Endothelial cell of umbilical vein (primary cell): Measurements from ENCODE around the gene SFTPD. TPM values are rescaled to one million over a fixed set of nuclear protein-coding genes. Genes with fewer than 3 reads are reported as not detected.

Experiments used
- BruUV-seq: library from RNA; stranded (reverse); fragments of 400-500 nt; replicated peaks from 2 replicates; lab custom pipeline; 2021; lab: Mats Ljungman, UMichigan
- CTCF ChIA-PET: fragments of 300-600, 350-600 bp; sonication (Branson Sonifier 250); formaldehyde crosslinking; loops from one replicate; lab custom pipeline; 2021; ENCODE audit warnings: antibody characterized with exemption, inconsistent platforms; lab: Charles Lee
- POLR2A ChIA-PET: fragments of 300-600, 350-600 bp; sonication (Branson Sonifier 250); formaldehyde crosslinking; loops from one replicate; lab custom pipeline; 2021; ENCODE audit warnings: antibody characterized with exemption, inconsistent platforms; lab: Charles Lee
- DNase-seq: peaks from one replicate; pipeline ENCODE4 v3.0.0-alpha.2; 2011; ENCODE audit warnings: low read depth, low spot score
- FAIRE-seq: peaks from 2 replicates; lab custom pipeline; 2011; peaks lifted over from hg19 to GRCh38; lab: Jason Lieb, UNC
- H2AFZ ChIP-seq: 2 replicates; pipeline ENCODE4 v1.6.0; 2012; ENCODE audit warnings: low read depth, low read length, control low read depth, inconsistent platforms
- H3K27ac ChIP-seq: 2 replicates; pipeline ENCODE4 v1.5.1; 2011; ENCODE audit warnings: low read depth, mild to moderate bottlenecking, control low read depth, low read length, moderate library complexity; ENCODE audit not compliant: insufficient read depth
- H3K27me3 ChIP-seq, 2 experiments: 2 replicates each; pipeline versions ENCODE4 v1.6.0 to v1.6.1; 2011; ENCODE audit warnings: low read length in 2 of 2, mixed read lengths in 1 of 2; ENCODE audit not compliant: control insufficient read depth in 2 of 2, insufficient read depth in 2 of 2
- H3K36me3 ChIP-seq, 2 experiments: 2 replicates in 1 of 2; 3 replicates in 1 of 2; pipeline ENCODE4 v1.5.1; 2011; ENCODE audit warnings: low read length in 2 of 2, mild to moderate bottlenecking in 1 of 2, moderate library complexity in 1 of 2; ENCODE audit not compliant: control insufficient read depth in 2 of 2, insufficient read depth in 2 of 2; ENCODE audit errors: extremely low read depth in 1 of 2
- H3K4me1 ChIP-seq: 3 replicates; pipeline ENCODE4 v1.5.1; 2011; ENCODE audit warnings: mild to moderate bottlenecking, low read length; ENCODE audit not compliant: control insufficient read depth, insufficient read depth; ENCODE audit errors: extremely low read depth
- H3K4me2 ChIP-seq: 2 replicates; pipeline ENCODE4 v1.6.1; 2011; ENCODE audit warnings: low read length, control low read depth, mixed read lengths; ENCODE audit not compliant: insufficient read depth
- H3K4me3 ChIP-seq, 3 experiments: fragments of 200-600 bp in 1 of 3; sonication (generic), shearing (Covaris generic) in 1 of 3; replicated peaks in 1 of 3; 2 replicates each; pipeline ENCODE4 v1.5.1; 2011 to 2016; ENCODE audit warnings: control low read depth in 3 of 3, low read length in 3 of 3, mild to moderate bottlenecking in 2 of 3, inconsistent platforms in 1 of 3, low read depth in 1 of 3, moderate library complexity in 1 of 3; ENCODE audit not compliant: insufficient read depth in 1 of 3
- H3K79me2 ChIP-seq: 2 replicates; pipeline ENCODE4 v1.6.0; 2012; ENCODE audit warnings: low read length, inconsistent platforms; ENCODE audit not compliant: control insufficient read depth, insufficient read depth
- H3K9ac ChIP-seq: replicated peaks from 2 replicates; pipeline ENCODE3; 2011; ENCODE audit warnings: low read length, control low read depth; ENCODE audit not compliant: insufficient read depth; ENCODE audit errors: extremely low read depth
- H3K9me1 ChIP-seq: replicated peaks from 3 replicates; pipeline ENCODE4 v1.6.0; 2011; ENCODE audit warnings: mild to moderate bottlenecking, low read length; ENCODE audit not compliant: control insufficient read depth, insufficient read depth; ENCODE audit errors: extremely low read depth
- H3K9me3 ChIP-seq: replicated peaks from 2 replicates; pipeline ENCODE4 v1.5.1; 2012; ENCODE audit warnings: low read length, inconsistent platforms; ENCODE audit not compliant: control insufficient read depth, insufficient read depth
- H4K20me1 ChIP-seq: replicated peaks from 2 replicates; pipeline ENCODE3; 2011; ENCODE audit warnings: mild to moderate bottlenecking, low read length; ENCODE audit not compliant: control insufficient read depth, insufficient read depth; ENCODE audit errors: extremely low read depth
- EZH2 ChIP-seq: IDR thresholded peaks from 2 replicates; pipeline ENCODE4 v1.6.1; 2012; ENCODE audit warnings: borderline replicate concordance, low read depth, mild to moderate bottlenecking, moderate library complexity, low read length, inconsistent platforms; ENCODE audit not compliant: severe bottlenecking
- FOS ChIP-seq: IDR thresholded peaks from 2 replicates; pipeline ENCODE4 v1.6.1; 2011; ENCODE audit warnings: mild to moderate bottlenecking, low read length, moderate library complexity, borderline replicate concordance; ENCODE audit not compliant: insufficient read depth
- GATA2 ChIP-seq: IDR thresholded peaks from 2 replicates; pipeline ENCODE4 v1.7.0; 2011; ENCODE audit warnings: low read depth, mild to moderate bottlenecking, moderate library complexity, mixed read lengths, low read length; ENCODE audit not compliant: insufficient read length, insufficient read depth
- JUN ChIP-seq: IDR thresholded peaks from 2 replicates; pipeline ENCODE4 v1.6.1; 2011; ENCODE audit warnings: borderline replicate concordance, low read depth; ENCODE audit not compliant: insufficient read length, insufficient read depth
- MYC ChIP-seq: IDR thresholded peaks from one replicate; pipeline ENCODE4 v1.6.1; 2011; ENCODE audit warnings: mild to moderate bottlenecking, low read depth, low read length
- POLR2A ChIP-seq: IDR thresholded peaks from 2 replicates; pipeline ENCODE4 v1.6.1; 2012; ENCODE audit warnings: low read depth, mild to moderate bottlenecking, control low read depth, low read length
- POLR2AphosphoS5 ChIP-seq: IDR thresholded peaks from 2 replicates; pipeline ENCODE4 v1.6.1; 2012; ENCODE audit warnings: low read depth, mild to moderate bottlenecking, control low read depth, low read length, moderate library complexity; ENCODE audit not compliant: insufficient read depth
- dilution Hi-C: fragments of 300-500 bp; cut with MboI; formaldehyde crosslinking; loops from one replicate; pipeline ENCODE4 v1.15.0; 2019; ENCODE audit warnings: low sequenced_read_pairs; ENCODE audit not compliant: extremely low pct_ligation_motif_present
- intact Hi-C: fragments of 100-400 bp; cut with micrococcal nuclease; formaldehyde crosslinking; loops from one replicate; pipeline ENCODE4 v1.10.0; 2022
- polyA plus RNA-seq, 4 experiments: library from polyadenylated mRNA; depleted of rRNA in 3 of 4; stranded (reverse) in 3 of 4; unstranded in 1 of 4; fragments of >200 nt; gene quantifications; 2 replicates each; pipeline versions ENCODE4 v1.2.1 to v1.2.3, GENCODE V29; 2011 to 2012; ENCODE audit warnings: missing spikeins in 1 of 4
- total RNA-seq: library from RNA; stranded (reverse); gene quantifications from 2 replicates; pipeline ENCODE4 v1.2.3, GENCODE V29; 2021
- TF ChIP-seq, protein P1 (sequence below), 2 donors: IDR thresholded peaks; 1 replicate in 1 of 2; 2 replicates in 1 of 2; pipeline ENCODE4 v1.5.1; 2011; ENCODE audit warnings: low read length in 2 of 2, mild to moderate bottlenecking in 2 of 2, moderate library complexity in 2 of 2, control low read depth in 1 of 2, inconsistent platforms in 1 of 2, low read depth in 1 of 2; ENCODE audit not compliant: insufficient read depth in 1 of 2; ENCODE audit errors: extremely low read depth in 1 of 2
- TF ChIP-seq, protein P2 (sequence below): IDR thresholded peaks from 2 replicates; pipeline ENCODE4 v1.6.1; 2011; ENCODE audit not compliant: insufficient read depth, insufficient read length

The SFTPD gene
- total and polyA plus RNA-seq, 2 donors (not counting 3 experiments of a cell fraction or from before 2014, with no cell fraction given): not detected

DNA sequence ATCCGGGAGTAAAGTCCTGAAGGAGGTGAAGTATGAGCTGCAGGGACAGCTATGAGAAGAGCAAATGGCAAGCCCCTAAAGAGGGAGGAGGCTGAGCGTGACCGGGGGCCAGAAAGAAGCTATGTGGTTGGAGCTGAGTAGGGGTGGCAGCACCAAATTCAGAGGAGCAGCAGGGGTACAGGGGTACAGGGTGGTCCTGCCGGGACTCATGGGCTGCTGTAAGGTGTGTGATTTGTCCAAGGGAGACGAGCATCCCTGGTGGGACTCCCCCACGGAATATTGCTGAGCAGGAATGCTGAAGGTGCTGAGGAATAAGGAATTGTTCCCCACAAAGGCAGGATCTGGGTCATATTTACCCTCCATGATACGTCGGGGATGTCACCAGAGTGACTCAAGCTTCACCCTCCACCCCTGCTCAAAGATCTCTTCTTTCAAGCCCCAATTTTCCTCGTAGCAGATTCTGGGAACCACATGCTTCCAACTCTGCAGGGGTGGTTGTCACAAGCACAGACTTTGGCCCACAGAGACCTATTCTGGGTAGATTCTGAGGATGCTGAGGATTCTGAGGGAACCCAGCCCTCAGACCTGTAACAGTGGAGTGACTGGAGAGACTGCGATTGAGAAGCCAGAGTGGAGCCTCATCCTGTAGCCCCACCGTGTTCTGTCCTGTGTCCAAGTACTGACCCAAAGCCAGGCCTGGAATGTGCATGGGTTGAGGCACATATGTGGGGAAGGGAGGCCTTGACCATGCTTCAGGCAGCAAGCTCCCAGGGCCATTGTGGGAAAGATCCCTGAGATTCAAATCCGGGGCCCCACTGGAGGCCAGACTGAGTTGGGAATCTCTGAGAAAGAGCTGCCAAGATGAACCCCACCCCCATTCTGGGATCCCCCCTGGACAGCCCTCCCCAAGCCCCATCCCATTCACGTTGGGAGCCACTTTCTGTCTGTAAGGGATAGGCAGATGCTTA lies 4.2 kb downstream of the SFTPD start:
- no peak overlapping the region for H2AFZ ChIP-seq
- no peaks in the 10 kb centered on the region for H3K4me1 ChIP-seq
- H3K4me3 ChIP-seq: no peak overlapping the region
- no peaks in the 10 kb centered on the region for H4K20me1 ChIP-seq
- H3K36me3 ChIP-seq: no peaks in the 10 kb centered on the region
- H3K27ac ChIP-seq: no peak overlapping the region
- TF ChIP-seq GATA2: no peak
- no peak for TF ChIP-seq JUN
- TF ChIP-seq, protein P1, sequence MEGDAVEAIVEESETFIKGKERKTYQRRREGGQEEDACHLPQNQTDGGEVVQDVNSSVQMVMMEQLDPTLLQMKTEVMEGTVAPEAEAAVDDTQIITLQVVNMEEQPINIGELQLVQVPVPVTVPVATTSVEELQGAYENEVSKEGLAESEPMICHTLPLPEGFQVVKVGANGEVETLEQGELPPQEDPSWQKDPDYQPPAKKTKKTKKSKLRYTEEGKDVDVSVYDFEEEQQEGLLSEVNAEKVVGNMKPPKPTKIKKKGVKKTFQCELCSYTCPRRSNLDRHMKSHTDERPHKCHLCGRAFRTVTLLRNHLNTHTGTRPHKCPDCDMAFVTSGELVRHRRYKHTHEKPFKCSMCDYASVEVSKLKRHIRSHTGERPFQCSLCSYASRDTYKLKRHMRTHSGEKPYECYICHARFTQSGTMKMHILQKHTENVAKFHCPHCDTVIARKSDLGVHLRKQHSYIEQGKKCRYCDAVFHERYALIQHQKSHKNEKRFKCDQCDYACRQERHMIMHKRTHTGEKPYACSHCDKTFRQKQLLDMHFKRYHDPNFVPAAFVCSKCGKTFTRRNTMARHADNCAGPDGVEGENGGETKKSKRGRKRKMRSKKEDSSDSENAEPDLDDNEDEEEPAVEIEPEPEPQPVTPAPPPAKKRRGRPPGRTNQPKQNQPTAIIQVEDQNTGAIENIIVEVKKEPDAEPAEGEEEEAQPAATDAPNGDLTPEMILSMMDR (IDR thresholded peaks at IDR 0.05; ENCODE audit: extremely low read depth in 1 of 2, insufficient read depth in 1 of 2, low read depth in 1 of 2, low read length in 2 of 2): no peak
- TF ChIP-seq, protein P2, sequence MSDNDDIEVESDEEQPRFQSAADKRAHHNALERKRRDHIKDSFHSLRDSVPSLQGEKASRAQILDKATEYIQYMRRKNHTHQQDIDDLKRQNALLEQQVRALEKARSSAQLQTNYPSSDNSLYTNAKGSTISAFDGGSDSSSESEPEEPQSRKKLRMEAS: no peak
- no peak for TF ChIP-seq POLR2A
- no peak for TF ChIP-seq MYC
- no peak for TF ChIP-seq POLR2AphosphoS5
- no peak for TF ChIP-seq EZH2
- no peak for TF ChIP-seq FOS
- BruUV-seq: no TSS peak
- intact Hi-C loops (no loop called here), dilution Hi-C loops (no loop called here)
- peaks cover 2 to 4% of the 10 kb centered on the region in 2 experiments for H3K27me3 ChIP-seq
- no peaks in the 10 kb centered on the region for H3K9me3 ChIP-seq
- no peaks in the 10 kb centered on the region for H3K79me2 ChIP-seq
- H3K9me1 ChIP-seq: no peaks in the 10 kb centered on the region
- H3K9ac ChIP-seq: no peak overlapping the region
- ChIA-PET POLR2A (no interaction called here), CTCF (no interaction called here)
- DNase-seq: no peak
- no peak for FAIRE-seq
- H3K4me2 ChIP-seq: no peak overlapping the region
